IMR-90 (cell line): ENCODE measurements around the gene DEAF1. TPM values are rescaled to one million over a fixed set of nuclear protein-coding genes. Genes with fewer than 3 reads are reported as not detected.

Source experiments
- ATAC-seq: fragments of 200-7000 bp; cut with Tn5 transposase; 2 replicates; pipeline ENCODE4 v1.9.1; 2020; ENCODE audit warnings: low read depth, mild to moderate bottlenecking, moderate library complexity
- BruUV-seq: library from RNA; stranded (reverse); fragments of 400-500 nt; replicated peaks from 2 replicates; lab custom pipeline; 2021; lab: Mats Ljungman, UMichigan
- CTCF ChIA-PET: fragments of 300-600 bp; formaldehyde crosslinking; extraction: SDS; loops from one replicate; lab custom pipeline; 2021; ENCODE audit warnings: antibody characterized with exemption; lab: Yijun Ruan, JAX
- POLR2A ChIA-PET: fragments of 300-600 bp; sonication (Branson Sonifier 250); formaldehyde crosslinking; loops from one replicate; lab custom pipeline; 2022; ENCODE audit warnings: antibody characterized with exemption; ENCODE audit not compliant: unreplicated experiment; lab: Charles Lee
- DNase-seq: peaks from one replicate; pipeline ENCODE4 v3.0.0; 2013
- H2AFZ ChIP-seq: replicated peaks from 2 replicates; pipeline ENCODE3; 2013; ENCODE audit warnings: low read length, mild to moderate bottlenecking; ENCODE audit not compliant: poor library complexity
- H2AK5ac ChIP-seq: 2 replicates; pipeline ENCODE4 v1.6.1; 2013; ENCODE audit warnings: low read depth, low read length, inconsistent platforms
- H2AK9ac ChIP-seq: replicated peaks from 2 replicates; pipeline ENCODE3; 2013; ENCODE audit warnings: mild to moderate bottlenecking, low read depth, low read length, moderate library complexity; ENCODE audit not compliant: poor library complexity
- H2BK120ac ChIP-seq: 2 replicates; pipeline ENCODE4 v1.6.1; 2013; ENCODE audit warnings: low read depth, low read length, inconsistent platforms
- H2BK15ac ChIP-seq: 3 replicates; pipeline ENCODE4 v1.6.1; 2013; ENCODE audit warnings: low read depth, low read length, inconsistent platforms
- H2BK20ac ChIP-seq: 2 replicates; pipeline ENCODE4 v1.6.1; 2013; ENCODE audit warnings: low read depth, mild to moderate bottlenecking, inconsistent platforms, low read length, moderate library complexity
- H2BK5ac ChIP-seq: 2 replicates; pipeline ENCODE4 v1.6.1; 2013; ENCODE audit warnings: mild to moderate bottlenecking, low read depth, low read length, inconsistent platforms; ENCODE audit not compliant: poor library complexity, severe bottlenecking
- H3K14ac ChIP-seq: replicated peaks from 2 replicates; pipeline ENCODE4 v1.6.1; 2013; ENCODE audit warnings: low read depth, low read length, inconsistent platforms
- H3K18ac ChIP-seq: 2 replicates; pipeline ENCODE4 v1.6.1; 2013; ENCODE audit warnings: low read depth, low read length, control low read depth
- H3K23ac ChIP-seq: 2 replicates; pipeline ENCODE4 v1.6.1; 2013; ENCODE audit warnings: low read depth, low read length, inconsistent platforms
- H3K27ac ChIP-seq: 2 replicates; pipeline ENCODE4 v1.5.1; 2013; ENCODE audit warnings: mild to moderate bottlenecking, control low read depth, low read length; ENCODE audit not compliant: insufficient read depth
- H3K27me3 ChIP-seq: 2 replicates; pipeline ENCODE4 v1.6.1; 2013; ENCODE audit warnings: low read length; ENCODE audit not compliant: control insufficient read depth, insufficient read depth
- H3K36me3 ChIP-seq: 2 replicates; pipeline ENCODE4 v1.6.1; 2013; ENCODE audit warnings: low read length, mixed read lengths; ENCODE audit not compliant: control insufficient read depth, insufficient read depth
- H3K4ac ChIP-seq: 2 replicates; pipeline ENCODE4 v1.6.1; 2013; ENCODE audit warnings: low read depth, low read length, inconsistent platforms
- H3K4me1 ChIP-seq: 2 replicates; pipeline ENCODE4 v1.6.1; 2013; ENCODE audit warnings: low read length, mixed read lengths; ENCODE audit not compliant: control insufficient read depth, insufficient read depth
- H3K4me2 ChIP-seq: 2 replicates; pipeline ENCODE4 v1.6.1; 2013; ENCODE audit warnings: low read depth, mild to moderate bottlenecking, control low read depth, low read length, moderate library complexity
- H3K4me3 ChIP-seq: 2 replicates; pipeline ENCODE4 v1.5.1; 2013; ENCODE audit warnings: low read depth, mild to moderate bottlenecking, control low read depth, low read length, moderate library complexity; ENCODE audit not compliant: insufficient read depth
- H3K56ac ChIP-seq: 2 replicates; pipeline ENCODE4 v1.6.1; 2013; ENCODE audit warnings: low read length, inconsistent platforms; ENCODE audit not compliant: insufficient read depth; ENCODE audit errors: extremely low read depth
- H3K79me1 ChIP-seq, 2 experiments: 2 replicates each; pipeline ENCODE4 v1.6.1; 2013; ENCODE audit warnings: low read length in 2 of 2, inconsistent platforms in 1 of 2, low read depth in 1 of 2
- H3K9ac ChIP-seq: 2 replicates; pipeline ENCODE4 v1.6.1; 2013; ENCODE audit warnings: low read depth, low read length, control low read depth
- H3K9me1 ChIP-seq: 2 replicates; pipeline ENCODE4 v1.6.1; 2013; ENCODE audit warnings: low read length, inconsistent platforms; ENCODE audit not compliant: insufficient read depth
- H3K9me3 ChIP-seq: 2 replicates; pipeline ENCODE4 v1.6.1; 2013; ENCODE audit warnings: low read length; ENCODE audit not compliant: control insufficient read depth, insufficient read depth
- H4K20me1 ChIP-seq: 2 replicates; pipeline ENCODE4 v1.6.1; 2013; ENCODE audit warnings: low read length, inconsistent platforms; ENCODE audit not compliant: insufficient read depth
- H4K5ac ChIP-seq: 2 replicates; pipeline ENCODE4 v1.6.1; 2013; ENCODE audit warnings: mild to moderate bottlenecking, low read depth, low read length, control low read depth
- H4K8ac ChIP-seq, 2 experiments: 2 replicates each; pipeline ENCODE4 v1.6.1; 2013; ENCODE audit warnings: low read depth in 2 of 2, low read length in 2 of 2, control low read depth in 1 of 2, inconsistent platforms in 1 of 2
- H4K91ac ChIP-seq: 2 replicates; pipeline ENCODE4 v1.6.1; 2013; ENCODE audit warnings: low read depth, low read length, inconsistent platforms; ENCODE audit not compliant: insufficient read depth
- BHLHE40 ChIP-seq: fragments of 150-350 bp; IDR thresholded peaks from 2 replicates; pipeline ENCODE4 v1.6.1; 2016; ENCODE audit warnings: mild to moderate bottlenecking, low read depth, low read length
- CEBPB ChIP-seq: IDR thresholded peaks from 2 replicates; pipeline ENCODE4 v1.6.1; 2012; ENCODE audit warnings: low read depth, low read length, improper control_type of control experiment
- CHD1 ChIP-seq: IDR thresholded peaks from 2 replicates; pipeline ENCODE4 v1.6.1; 2012; ENCODE audit warnings: low read depth, low read length, improper control_type of control experiment
- FOS ChIP-seq: fragments of 150-350 bp; IDR thresholded peaks from 2 replicates; pipeline ENCODE4 v1.6.1; 2016; ENCODE audit warnings: low read depth, low read length
- MAFK ChIP-seq: IDR thresholded peaks from 2 replicates; pipeline ENCODE4 v1.6.1; 2012; ENCODE audit warnings: low read depth, low read length, improper control_type of control experiment
- MAZ ChIP-seq: IDR thresholded peaks from 2 replicates; pipeline ENCODE4 v1.6.1; 2012; ENCODE audit warnings: low read depth, mild to moderate bottlenecking, low read length, improper control_type of control experiment, moderate library complexity, borderline replicate concordance
- MXI1 ChIP-seq: IDR thresholded peaks from 2 replicates; pipeline ENCODE4 v1.6.1; 2012; ENCODE audit warnings: low read depth, mild to moderate bottlenecking, low read length, moderate library complexity, borderline replicate concordance
- NFE2L2 ChIP-seq: fragments of 150-350 bp; IDR thresholded peaks from 2 replicates; pipeline ENCODE4 v1.6.1; 2016; ENCODE audit warnings: low read depth, mild to moderate bottlenecking, low read length
- POLR2A ChIP-seq: IDR thresholded peaks from 2 replicates; pipeline ENCODE4 v1.6.1; 2012; ENCODE audit warnings: mild to moderate bottlenecking, low read depth, low read length
- RAD21 ChIP-seq: IDR thresholded peaks from 2 replicates; pipeline ENCODE4 v1.6.1; 2012; ENCODE audit warnings: low read length, improper control_type of control experiment
- RCOR1 ChIP-seq: IDR thresholded peaks from 2 replicates; pipeline ENCODE4 v1.6.1; 2012; ENCODE audit warnings: mild to moderate bottlenecking, low read length, improper control_type of control experiment; ENCODE audit not compliant: insufficient replicate concordance
- RFX5 ChIP-seq: IDR thresholded peaks from 2 replicates; pipeline ENCODE4 v1.8.0; 2012; ENCODE audit warnings: low read depth, mild to moderate bottlenecking, low read length, moderate library complexity
- SMC3 ChIP-seq: fragments of 150-350 bp; IDR thresholded peaks from 2 replicates; pipeline ENCODE4 v1.6.1; 2016; ENCODE audit warnings: low read depth, mild to moderate bottlenecking, antibody characterized with exemption, low read length, moderate library complexity
- WGBS, 2 experiments: methylation state at CpG; one replicate each; pipeline versions ENCODE4 v1.1.5 to v1.1.7; 2013; ENCODE audit warnings: missing lambda C conversion rate in 2 of 2; ENCODE audit not compliant: insufficient read length in 1 of 2; ENCODE audit errors: extremely low coverage in 2 of 2; 5-methylcytosine and 5-hydroxymethylcytosine counted together
- dilution Hi-C: fragments of 300-500 bp; cut with HindIII; formaldehyde crosslinking; loops from one replicate; pipeline ENCODE4 v1.14.3; 2018; ENCODE audit warnings: low sequenced_read_pairs; ENCODE audit not compliant: unreplicated experiment
- in situ Hi-C: fragments of 300-500 bp; cut with MboI; formaldehyde crosslinking; loops from 3 replicates; pipeline ENCODE4 v1.14.3; 2019; ENCODE audit warnings: low sequenced_read_pairs, inconsistent platforms, mixed read lengths
- intact Hi-C: fragments of 100-400 bp; cut with micrococcal nuclease; formaldehyde crosslinking; loops from 2 replicates; pipeline ENCODE4 v1.10.0; 2022
- polyA plus RNA-seq, 3 experiments: library from polyadenylated mRNA; depleted of rRNA; stranded (reverse); fragments of >200 nt; gene quantifications; 2 replicates each; pipeline ENCODE4 v1.2.3, GENCODE V29; 2012; ENCODE audit warnings: low replicate concordance in 1 of 3
- total RNA-seq: library from RNA; depleted of rRNA; stranded (reverse); fragments of >200 nt; gene quantifications from 2 replicates; pipeline ENCODE4 v1.2.3, GENCODE V29; 2012
- TF ChIP-seq, protein P1 (sequence below): conservative IDR thresholded peaks from 2 replicates; pipeline ENCODE4 v1.5.1; 2012; ENCODE audit warnings: mild to moderate bottlenecking, low read depth, low read length, improper control_type of control experiment
- TF ChIP-seq, protein P2 (sequence below): fragments of 150-350 bp; IDR thresholded peaks from 2 replicates; pipeline ENCODE4 v1.6.1; 2017; ENCODE audit warnings: mild to moderate bottlenecking, antibody characterized with exemption, low read length, low read depth
- TF ChIP-seq, protein P3 (sequence below): fragments of 150-350 bp; IDR thresholded peaks from 2 replicates; pipeline ENCODE4 v1.6.1; 2016; ENCODE audit warnings: low read depth, mild to moderate bottlenecking, low read length, moderate library complexity, borderline replicate concordance

The DEAF1 gene
- total and polyA plus RNA-seq, 2 of the 4 experiments (the other 2 are of a cell fraction) = 22.9 to 31.6 TPM

GRCh38 chr11:610146-610801 is 84.7 kb downstream of the DEAF1 start:
- H3K56ac ChIP-seq = no peak overlapping the region
- no peak overlapping the region for H4K8ac ChIP-seq
- no peak overlapping the region for H3K23ac ChIP-seq
- no peak overlapping the region for H3K18ac ChIP-seq
- H3K4ac ChIP-seq = no peak overlapping the region
- CTCF ChIA-PET = no interaction called here
- no peak overlapping the region for H2BK20ac ChIP-seq
- H3K4me2 ChIP-seq = no peak overlapping the region
- H3K9me1 ChIP-seq = no peaks in the 10 kb centered on the region
- no peak overlapping the region for H3K27ac ChIP-seq
- H2AFZ ChIP-seq = no peak overlapping the region
- H4K20me1 ChIP-seq = peaks cover 37% of the 10 kb centered on the region
- WGBS, 2 experiments = no CpG with 5 or more reads among the region's 18 CpGs
- POLR2A ChIA-PET = no interaction called here
- no peak overlapping the region for H3K14ac ChIP-seq
- H4K5ac ChIP-seq = no peak overlapping the region
- H2BK5ac ChIP-seq = no peak overlapping the region
- no peaks in the 10 kb centered on the region for H3K27me3 ChIP-seq
- no TSS peak for BruUV-seq
- no peak overlapping the region for H2BK15ac ChIP-seq
- TF ChIP-seq, protein P1, sequence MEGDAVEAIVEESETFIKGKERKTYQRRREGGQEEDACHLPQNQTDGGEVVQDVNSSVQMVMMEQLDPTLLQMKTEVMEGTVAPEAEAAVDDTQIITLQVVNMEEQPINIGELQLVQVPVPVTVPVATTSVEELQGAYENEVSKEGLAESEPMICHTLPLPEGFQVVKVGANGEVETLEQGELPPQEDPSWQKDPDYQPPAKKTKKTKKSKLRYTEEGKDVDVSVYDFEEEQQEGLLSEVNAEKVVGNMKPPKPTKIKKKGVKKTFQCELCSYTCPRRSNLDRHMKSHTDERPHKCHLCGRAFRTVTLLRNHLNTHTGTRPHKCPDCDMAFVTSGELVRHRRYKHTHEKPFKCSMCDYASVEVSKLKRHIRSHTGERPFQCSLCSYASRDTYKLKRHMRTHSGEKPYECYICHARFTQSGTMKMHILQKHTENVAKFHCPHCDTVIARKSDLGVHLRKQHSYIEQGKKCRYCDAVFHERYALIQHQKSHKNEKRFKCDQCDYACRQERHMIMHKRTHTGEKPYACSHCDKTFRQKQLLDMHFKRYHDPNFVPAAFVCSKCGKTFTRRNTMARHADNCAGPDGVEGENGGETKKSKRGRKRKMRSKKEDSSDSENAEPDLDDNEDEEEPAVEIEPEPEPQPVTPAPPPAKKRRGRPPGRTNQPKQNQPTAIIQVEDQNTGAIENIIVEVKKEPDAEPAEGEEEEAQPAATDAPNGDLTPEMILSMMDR = no peak
- TF ChIP-seq NFE2L2 (no peak), MAZ (no peak), RFX5 (no peak), SMC3 (no peak), RAD21 (no peak), BHLHE40 (no peak), CEBPB (no peak), POLR2A (no peak), MXI1 (no peak), RCOR1 (no peak), CHD1 (no peak), FOS (no peak), MAFK (no peak)
- TF ChIP-seq, protein P2, sequence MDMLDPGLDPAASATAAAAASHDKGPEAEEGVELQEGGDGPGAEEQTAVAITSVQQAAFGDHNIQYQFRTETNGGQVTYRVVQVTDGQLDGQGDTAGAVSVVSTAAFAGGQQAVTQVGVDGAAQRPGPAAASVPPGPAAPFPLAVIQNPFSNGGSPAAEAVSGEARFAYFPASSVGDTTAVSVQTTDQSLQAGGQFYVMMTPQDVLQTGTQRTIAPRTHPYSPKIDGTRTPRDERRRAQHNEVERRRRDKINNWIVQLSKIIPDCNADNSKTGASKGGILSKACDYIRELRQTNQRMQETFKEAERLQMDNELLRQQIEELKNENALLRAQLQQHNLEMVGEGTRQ = no peak
- TF ChIP-seq, protein P3, sequence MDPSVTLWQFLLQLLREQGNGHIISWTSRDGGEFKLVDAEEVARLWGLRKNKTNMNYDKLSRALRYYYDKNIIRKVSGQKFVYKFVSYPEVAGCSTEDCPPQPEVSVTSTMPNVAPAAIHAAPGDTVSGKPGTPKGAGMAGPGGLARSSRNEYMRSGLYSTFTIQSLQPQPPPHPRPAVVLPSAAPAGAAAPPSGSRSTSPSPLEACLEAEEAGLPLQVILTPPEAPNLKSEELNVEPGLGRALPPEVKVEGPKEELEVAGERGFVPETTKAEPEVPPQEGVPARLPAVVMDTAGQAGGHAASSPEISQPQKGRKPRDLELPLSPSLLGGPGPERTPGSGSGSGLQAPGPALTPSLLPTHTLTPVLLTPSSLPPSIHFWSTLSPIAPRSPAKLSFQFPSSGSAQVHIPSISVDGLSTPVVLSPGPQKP = no peak
- ATAC-seq (no peak), DNase-seq (no peak)
- no peaks in the 10 kb centered on the region for H3K9me3 ChIP-seq
- H2BK120ac ChIP-seq = no peak overlapping the region
- no peak overlapping the region for H3K9ac ChIP-seq
- H2AK5ac ChIP-seq = no peak overlapping the region
- intact Hi-C loops (no loop called here), dilution Hi-C loops (no loop called here), in situ Hi-C loops (no loop called here)
- no peak overlapping the region for H2AK9ac ChIP-seq
- peaks cover 0 to 21% of the 10 kb centered on the region in 2 experiments for H3K79me1 ChIP-seq
- peaks cover 3% of the 10 kb centered on the region; the same call in 1 of the 2 replicates for H3K4me1 ChIP-seq
- no peak overlapping the region for H4K91ac ChIP-seq
- peaks cover 79% of the 10 kb centered on the region for H3K36me3 ChIP-seq
- no peak overlapping the region for H3K4me3 ChIP-seq
